Measurements from ENCODE around the gene TRIML2. TPM values are rescaled to one million over a fixed set of nuclear protein-coding genes. Genes with fewer than 3 reads are reported as not detected.
"Not testable (repeated sequence)": the region's sequence is repeated elsewhere in the genome, so short reads cannot be mapped to it uniquely, and the experiment has no call there.

The TRIML2 gene
- polyA plus RNA-seq, 1 of the 3 experiments (the other 2 are of a cell fraction): not detected

DNA sequence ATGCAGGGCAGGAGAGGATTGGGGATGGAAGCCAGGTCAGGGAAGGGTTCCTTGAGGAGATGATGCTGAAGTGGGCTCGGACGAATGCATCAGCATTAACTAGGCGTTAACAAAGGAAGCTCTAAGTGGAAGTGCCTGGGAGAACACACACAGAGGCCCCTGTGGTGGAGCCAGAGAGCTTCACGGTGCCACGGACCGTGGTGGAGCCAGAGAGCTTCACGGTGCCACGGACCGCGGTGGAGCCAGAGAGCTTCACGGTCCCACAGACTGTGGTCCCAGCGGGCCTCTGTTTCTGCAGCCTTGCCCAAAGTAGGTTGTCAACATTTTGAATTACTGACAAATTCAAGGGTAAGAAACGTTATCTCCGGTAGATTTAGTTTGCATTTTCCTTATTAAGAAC lies 48.3 kb downstream of the TRIML2 start:
- no peaks in the 10 kb centered on the region for H3K4me1 ChIP-seq (ENCODE audit: control insufficient read depth in 1 of 2, insufficient read depth in 2 of 2, low read depth in 1 of 2, low read length in 1 of 2)
- H3K9me2 ChIP-seq: no peaks in the 10 kb centered on the region
- no peaks in the 10 kb centered on the region for H3K79me2 ChIP-seq (ENCODE audit: insufficient read depth)
- no peak for TF ChIP-seq SIN3A (IDR thresholded peaks at IDR 0.05; ENCODE audit: borderline replicate concordance, low read depth, low read length)
- TF ChIP-seq POLR2AphosphoS5 (IDR thresholded peaks at IDR 0.05; ENCODE audit: low read depth, low read length): no peak
- no peak for TF ChIP-seq FOXM1 (IDR thresholded peaks at IDR 0.05; ENCODE audit: low read depth)
- no peak overlapping the region for H3K4me3 ChIP-seq (ENCODE audit: low read depth in 2 of 2, low read length in 1 of 2)
- no peaks in the 10 kb centered on the region for H4K20me1 ChIP-seq (ENCODE audit: insufficient read depth)
- ChIA-PET POLR2A (no interaction called here), CTCF (no interaction called here)
- no peak overlapping the region for H3K4me2 ChIP-seq
- no peak for DNase-seq
- H3F3A ChIP-seq (replicated peaks; ENCODE audit: insufficient read depth): no peaks in the 10 kb centered on the region
- H3K9me3 ChIP-seq: no peaks in the 10 kb centered on the region
- H3K36me3 ChIP-seq (replicated peaks in 1 of 2; ENCODE audit: control insufficient read depth in 1 of 2, insufficient read depth in 2 of 2, low read length in 1 of 2): no peaks in the 10 kb centered on the region
- H3K27me3 ChIP-seq (ENCODE audit: insufficient read depth): no peaks in the 10 kb centered on the region
- WGBS (ENCODE audit: low lambda C conversion rate): 61% methylated on average over 14 of the region's 14 CpGs
- no peak overlapping the region for H3K27ac ChIP-seq (ENCODE audit: low read depth in 2 of 2, low read length in 1 of 2)
- H2AFZ ChIP-seq (ENCODE audit: low read depth): no peak overlapping the region
- no peak overlapping the region for H3K9ac ChIP-seq

DNA sequence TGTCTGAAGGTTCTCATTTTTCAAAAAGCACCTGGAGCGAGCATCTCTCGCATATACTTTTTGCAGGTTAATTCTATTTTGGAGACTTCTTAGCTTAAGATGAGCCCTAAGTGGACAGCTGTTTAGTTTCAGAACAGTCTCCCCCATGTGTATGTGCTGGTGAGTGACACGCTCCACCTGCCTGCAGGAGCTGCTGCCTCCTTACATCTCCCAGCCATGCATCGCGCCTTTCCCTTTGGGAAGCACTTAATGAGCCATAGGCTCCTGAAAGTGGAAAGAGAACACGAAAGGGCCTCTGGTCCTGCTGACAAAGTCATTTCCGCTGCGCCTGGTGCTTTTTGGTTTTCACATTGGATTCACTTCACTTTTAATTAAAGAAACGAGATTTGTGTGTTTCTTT lies 56.1 kb downstream of the TRIML2 start:
- H3K4me1 ChIP-seq (ENCODE audit: control insufficient read depth in 1 of 2, insufficient read depth in 2 of 2, low read depth in 1 of 2, low read length in 1 of 2): no peaks in the 10 kb centered on the region
- no peak overlapping the region for H2AFZ ChIP-seq (ENCODE audit: low read depth)
- DNase-seq: no peak
- no peaks in the 10 kb centered on the region for H3K36me3 ChIP-seq (replicated peaks in 1 of 2; ENCODE audit: control insufficient read depth in 1 of 2, insufficient read depth in 2 of 2, low read length in 1 of 2)
- H4K20me1 ChIP-seq (ENCODE audit: insufficient read depth): no peaks in the 10 kb centered on the region
- H3K27ac ChIP-seq (ENCODE audit: low read depth in 2 of 2, low read length in 1 of 2): no peak overlapping the region
- CTCF ChIA-PET: no interaction called here
- POLR2A ChIA-PET: no interaction called here
- WGBS (ENCODE audit: low lambda C conversion rate): 53% methylated on average over 7 of the region's 9 CpGs
- no peak overlapping the region for H3K9ac ChIP-seq
- no peak overlapping the region for H3K4me3 ChIP-seq (ENCODE audit: low read depth in 2 of 2, low read length in 1 of 2)
- H3F3A ChIP-seq (replicated peaks; ENCODE audit: insufficient read depth): no peaks in the 10 kb centered on the region
- no peak overlapping the region for H3K4me2 ChIP-seq
- no peaks in the 10 kb centered on the region for H3K9me3 ChIP-seq
- TF ChIP-seq, protein P1, sequence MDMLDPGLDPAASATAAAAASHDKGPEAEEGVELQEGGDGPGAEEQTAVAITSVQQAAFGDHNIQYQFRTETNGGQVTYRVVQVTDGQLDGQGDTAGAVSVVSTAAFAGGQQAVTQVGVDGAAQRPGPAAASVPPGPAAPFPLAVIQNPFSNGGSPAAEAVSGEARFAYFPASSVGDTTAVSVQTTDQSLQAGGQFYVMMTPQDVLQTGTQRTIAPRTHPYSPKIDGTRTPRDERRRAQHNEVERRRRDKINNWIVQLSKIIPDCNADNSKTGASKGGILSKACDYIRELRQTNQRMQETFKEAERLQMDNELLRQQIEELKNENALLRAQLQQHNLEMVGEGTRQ (IDR thresholded peaks at IDR 0.05; ENCODE audit: borderline replicate concordance, low read depth, low read length): no peak
- no peak for TF ChIP-seq TAF1 (IDR thresholded peaks at IDR 0.05; ENCODE audit: borderline replicate concordance, low read depth, low read length)
- no peaks in the 10 kb centered on the region for H3K79me2 ChIP-seq (ENCODE audit: insufficient read depth)
- H3K9me2 ChIP-seq: no peaks in the 10 kb centered on the region
- no peaks in the 10 kb centered on the region for H3K27me3 ChIP-seq (ENCODE audit: insufficient read depth)

DNA sequence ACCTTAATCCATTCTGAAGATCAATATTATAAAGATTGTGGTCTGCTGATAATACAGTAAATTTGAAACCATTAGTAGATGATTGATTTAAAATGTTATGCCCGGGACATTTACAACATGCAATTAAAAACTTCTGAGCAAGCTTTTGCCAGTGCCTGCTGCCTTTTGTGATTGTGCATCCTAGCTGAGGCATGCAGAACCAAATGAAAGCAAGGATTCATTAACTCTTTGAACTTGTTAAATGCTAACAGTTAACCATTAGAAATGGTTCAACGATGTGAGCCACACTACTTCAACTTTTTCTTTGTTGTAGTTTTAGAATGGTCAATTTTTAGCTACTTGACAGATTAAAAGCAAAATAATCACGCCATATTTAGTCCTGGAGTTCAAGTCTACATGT lies 62.7 kb downstream of the TRIML2 start:
- Histone ChIP-seq H3K36me3 (replicated peaks in 1 of 2; ENCODE audit: control insufficient read depth in 1 of 2, insufficient read depth in 2 of 2, low read length in 1 of 2) (no peaks in the 10 kb centered on the region), H3K9me2 (no peaks in the 10 kb centered on the region), H4K20me1 (ENCODE audit: insufficient read depth) (no peaks in the 10 kb centered on the region), H2AFZ (ENCODE audit: low read depth) (no peak overlapping the region), H3K4me1 (ENCODE audit: control insufficient read depth in 1 of 2, insufficient read depth in 2 of 2, low read depth in 1 of 2, low read length in 1 of 2) (no peaks in the 10 kb centered on the region), H3K4me2 (no peak overlapping the region), H3K4me3 (ENCODE audit: low read depth in 2 of 2, low read length in 1 of 2) (no peak overlapping the region), H3K27me3 (ENCODE audit: insufficient read depth) (no peaks in the 10 kb centered on the region), H3K79me2 (ENCODE audit: insufficient read depth) (no peaks in the 10 kb centered on the region), H3K9me3 (no peaks in the 10 kb centered on the region), H3F3A (replicated peaks; ENCODE audit: insufficient read depth) (no peaks in the 10 kb centered on the region), H3K9ac (no peak overlapping the region), H3K27ac (ENCODE audit: low read depth in 2 of 2, low read length in 1 of 2) (no peak overlapping the region)
- ChIA-PET POLR2A (no interaction called here), CTCF (interaction anchor here (0.6 kb wide), 1 partner anchor 320 kb away, joined by 3 read pairs; no protein-coding TSS in a partner anchor)
- TF ChIP-seq, protein P2, sequence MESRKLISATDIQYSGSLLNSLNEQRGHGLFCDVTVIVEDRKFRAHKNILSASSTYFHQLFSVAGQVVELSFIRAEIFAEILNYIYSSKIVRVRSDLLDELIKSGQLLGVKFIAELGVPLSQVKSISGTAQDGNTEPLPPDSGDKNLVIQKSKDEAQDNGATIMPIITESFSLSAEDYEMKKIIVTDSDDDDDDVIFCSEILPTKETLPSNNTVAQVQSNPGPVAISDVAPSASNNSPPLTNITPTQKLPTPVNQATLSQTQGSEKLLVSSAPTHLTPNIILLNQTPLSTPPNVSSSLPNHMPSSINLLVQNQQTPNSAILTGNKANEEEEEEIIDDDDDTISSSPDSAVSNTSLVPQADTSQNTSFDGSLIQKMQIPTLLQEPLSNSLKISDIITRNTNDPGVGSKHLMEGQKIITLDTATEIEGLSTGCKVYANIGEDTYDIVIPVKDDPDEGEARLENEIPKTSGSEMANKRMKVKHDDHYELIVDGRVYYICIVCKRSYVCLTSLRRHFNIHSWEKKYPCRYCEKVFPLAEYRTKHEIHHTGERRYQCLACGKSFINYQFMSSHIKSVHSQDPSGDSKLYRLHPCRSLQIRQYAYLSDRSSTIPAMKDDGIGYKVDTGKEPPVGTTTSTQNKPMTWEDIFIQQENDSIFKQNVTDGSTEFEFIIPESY (IDR thresholded peaks at IDR 0.05; ENCODE audit: borderline replicate concordance, low read depth): no peak
- TF ChIP-seq, protein P3, sequence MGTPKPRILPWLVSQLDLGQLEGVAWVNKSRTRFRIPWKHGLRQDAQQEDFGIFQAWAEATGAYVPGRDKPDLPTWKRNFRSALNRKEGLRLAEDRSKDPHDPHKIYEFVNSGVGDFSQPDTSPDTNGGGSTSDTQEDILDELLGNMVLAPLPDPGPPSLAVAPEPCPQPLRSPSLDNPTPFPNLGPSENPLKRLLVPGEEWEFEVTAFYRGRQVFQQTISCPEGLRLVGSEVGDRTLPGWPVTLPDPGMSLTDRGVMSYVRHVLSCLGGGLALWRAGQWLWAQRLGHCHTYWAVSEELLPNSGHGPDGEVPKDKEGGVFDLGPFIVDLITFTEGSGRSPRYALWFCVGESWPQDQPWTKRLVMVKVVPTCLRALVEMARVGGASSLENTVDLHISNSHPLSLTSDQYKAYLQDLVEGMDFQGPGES (IDR thresholded peaks at IDR 0.05; ENCODE audit: low read depth, low read length): no peak
- TF ChIP-seq FOXJ3 (CRISPR knock-in tag; IDR thresholded peaks at IDR 0.05): no peak
- TF ChIP-seq EZH2phosphoT487 (IDR thresholded peaks at IDR 0.05; ENCODE audit: borderline replicate concordance, low read depth): no peak
- TF ChIP-seq CHD2 (IDR thresholded peaks at IDR 0.05; ENCODE audit: low read length, partially characterized antibody): no peak
- TF ChIP-seq FOSL2 (IDR thresholded peaks at IDR 0.05; ENCODE audit: borderline replicate concordance, low read depth): no peak
- 20% methylated on average over 3 of the region's 3 CpGs for WGBS (ENCODE audit: low lambda C conversion rate)
- DNase-seq: no peak

DNA sequence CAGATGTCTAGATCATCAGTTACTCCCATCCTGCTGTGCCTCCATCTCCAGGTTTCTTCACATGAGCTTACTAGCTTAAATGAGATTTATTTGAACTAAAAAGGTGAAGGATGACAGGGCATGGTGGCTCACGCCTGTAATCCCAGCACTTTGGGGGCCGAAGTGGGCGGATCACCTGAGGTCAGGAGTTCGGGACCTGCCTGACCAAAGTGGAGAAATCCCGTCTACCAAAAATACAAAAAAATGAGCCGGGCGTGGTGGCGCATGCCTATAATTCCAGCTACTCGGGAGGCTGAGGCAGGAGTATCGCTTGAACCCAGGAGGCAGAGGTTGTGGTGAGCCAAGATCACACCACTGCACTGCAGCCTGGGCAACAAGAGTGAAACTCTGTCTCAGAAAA lies 63.9 kb downstream of the TRIML2 start:
- H3K27me3 ChIP-seq (ENCODE audit: insufficient read depth); H2AFZ ChIP-seq (ENCODE audit: low read depth); H3F3A ChIP-seq (replicated peaks; ENCODE audit: insufficient read depth); H3K9ac ChIP-seq; DNase-seq; CTCF ChIA-PET; H3K4me1 ChIP-seq (ENCODE audit: control insufficient read depth in 1 of 2, insufficient read depth in 2 of 2, low read depth in 1 of 2, low read length in 1 of 2); H3K4me3 ChIP-seq (ENCODE audit: low read depth in 2 of 2, low read length in 1 of 2); H3K4me2 ChIP-seq; H3K79me2 ChIP-seq (ENCODE audit: insufficient read depth); H3K27ac ChIP-seq (ENCODE audit: low read depth in 2 of 2, low read length in 1 of 2); H3K36me3 ChIP-seq (replicated peaks in 1 of 2; ENCODE audit: control insufficient read depth in 1 of 2, insufficient read depth in 2 of 2, low read length in 1 of 2); H3K9me2 ChIP-seq; H3K9me3 ChIP-seq; H4K20me1 ChIP-seq (ENCODE audit: insufficient read depth); POLR2A ChIA-PET: not testable (repeated sequence)
- 46% methylated on average over 10 of the region's 10 CpGs for WGBS (ENCODE audit: low lambda C conversion rate)
